K562 (cell line): Measurements from ENCODE around the gene STX3. TPM values are rescaled to one million over a fixed set of nuclear protein-coding genes. Genes with fewer than 3 reads are reported as not detected.
A peak's percentile ranks its signal among the peaks of the same experiment; 100 is the strongest.

Experiments
- ARID1B ChIP-seq: fragments of 450-650 bp; IDR thresholded peaks from 2 replicates; pipeline ENCODE4 v1.6.1; 2016; ENCODE audit warnings: antibody characterized with exemption, mild to moderate bottlenecking, inconsistent platforms
- CCNT2 ChIP-seq: IDR thresholded peaks from 2 replicates; pipeline ENCODE4 v1.6.1; 2011; ENCODE audit warnings: borderline replicate concordance, low read depth, mild to moderate bottlenecking, moderate library complexity, mixed read lengths, low read length; ENCODE audit not compliant: insufficient read length; ENCODE audit errors: extremely low read depth
- CHD1 ChIP-seq: fragments of 200-600 bp; sonication (generic); IDR thresholded peaks from one replicate; pipeline ENCODE4 v1.6.1; 2012; ENCODE audit warnings: mild to moderate bottlenecking, moderate library complexity, low read length, inconsistent platforms
- ETV5 ChIP-seq: sonication (generic); formaldehyde crosslinking; IDR thresholded peaks from 2 replicates; pipeline ENCODE4 v1.4.0; 2020; ENCODE audit warnings: low read depth, mild to moderate bottlenecking, missing genetic modification reagents
- KDM1A ChIP-seq, 2 experiments: fragments of 450-650 bp; IDR thresholded peaks; 2 replicates each; pipeline ENCODE4 v1.6.1; 2016; ENCODE audit warnings: mild to moderate bottlenecking in 2 of 2
- KLF16 ChIP-seq: IDR thresholded peaks from 2 replicates; pipeline ENCODE4 v1.6.1; 2016; ENCODE audit warnings: antibody characterized with exemption
- MED1 ChIP-seq: sonication (generic); formaldehyde crosslinking; IDR thresholded peaks from 2 replicates; pipeline ENCODE4 v1.8.1; 2023; ENCODE audit warnings: missing genetic modification reagents, borderline replicate concordance
- MGA ChIP-seq: fragments of 450-650 bp; IDR thresholded peaks from 2 replicates; pipeline ENCODE4 v1.6.1; 2016; ENCODE audit warnings: mild to moderate bottlenecking, moderate library complexity
- PREB ChIP-seq: sonication (generic); formaldehyde crosslinking; IDR thresholded peaks from 2 replicates; pipeline ENCODE4 v1.8.1; 2023; ENCODE audit warnings: mild to moderate bottlenecking, missing genetic modification reagents
- RBM14 ChIP-seq: fragments of 200-400 bp; formaldehyde crosslinking; IDR thresholded peaks from 2 replicates; pipeline ENCODE4 v1.6.1; 2018; ENCODE audit warnings: low read depth, mild to moderate bottlenecking, low read length, moderate library complexity, borderline replicate concordance; ENCODE audit not compliant: insufficient read depth
- TCF15 ChIP-seq: fragments of 250-450 bp; sonication (Bioruptor Pico); IDR thresholded peaks from 2 replicates; pipeline ENCODE4 v1.8.0; 2022; ENCODE audit warnings: moderate library complexity, mild to moderate bottlenecking, inconsistent platforms
- ZNF165 ChIP-seq: fragments of 250-450 bp; sonication (Bioruptor Pico); IDR thresholded peaks from 2 replicates; pipeline ENCODE4 v1.4.0; 2020; ENCODE audit warnings: borderline replicate concordance
- ZNF184 ChIP-seq: sonication (generic); formaldehyde crosslinking; IDR thresholded peaks from 2 replicates; pipeline ENCODE4 v1.5.0; 2020; ENCODE audit warnings: missing genetic modification reagents
- ZNF311 ChIP-seq: fragments of 250-450 bp; sonication (Bioruptor Pico); IDR thresholded peaks from 2 replicates; pipeline ENCODE4 v1.4.0; 2020; ENCODE audit warnings: mild to moderate bottlenecking, moderate library complexity
- ZNF444 ChIP-seq: fragments of 250-450 bp; sonication (Bioruptor Pico); IDR thresholded peaks from 2 replicates; pipeline ENCODE4 v1.4.0; 2020; ENCODE audit warnings: mild to moderate bottlenecking, moderate library complexity
- polyA plus RNA-seq, 8 experiments: library from polyadenylated mRNA; depleted of rRNA in 4 of 8; stranded (reverse) in 5 of 8; unstranded in 3 of 8; fragments of >200 nt; fragmentation: Nextera tagmentation in 2 of 8; fragmentation: Illumina TruSeq in 1 of 8; extraction: Ambion mirVana in 2 of 8; extraction: Trizol in 1 of 8; gene quantifications; 2 replicates each; pipeline versions ENCODE4 v1.2.1 to v1.2.3, GENCODE V29; 2011 to 2014; ENCODE audit warnings: inconsistent platforms in 1 of 8, missing spikeins in 1 of 8
- total RNA-seq, 7 experiments: library from RNA; depleted of rRNA in 6 of 7; stranded (reverse); fragments of >200 nt in 6 of 7; fragmentation: Illumina TruSeq in 2 of 7; extraction: Trizol in 2 of 7; gene quantifications; 2 replicates each; pipeline versions ENCODE4 v1.2.1 to v1.2.3, GENCODE V29; 2011 to 2021; ENCODE audit warnings: low replicate concordance in 1 of 7

The STX3 gene
- total and polyA plus RNA-seq, 9 of the 15 experiments (the other 6 are each of a cell fraction or from before 2014, with no cell fraction given): 12.0 to 91.6 (median 48.7) TPM

GRCh38 chr11:59754859-59755700 lies at the start of gene STX3 (continued):
- TF ChIP-seq MGA (no peak), PREB (CRISPR knock-in tag) (no peak), ARID1B (no peak; the same call in 1 of the 2 replicates), KDM1A (IDR thresholded peaks at IDR 0.05) (peak in 1 of 2 experiments; percentile 23; a peak in 1 of 4 replicates), KLF16 (no peak), ZNF444 (CRISPR knock-in tag) (no peak), RBM14 (no peak), ZNF311 (CRISPR knock-in tag) (no peak), MED1 (CRISPR knock-in tag) (no peak), ZNF165 (CRISPR knock-in tag) (peak; percentile 45; the same call in 1 of the 2 replicates), TCF15 (no peak), CCNT2 (peak; percentile 82), ZNF184 (CRISPR knock-in tag) (no peak), ETV5 (no peak), CHD1 (no peak)
